ENCODE measurements around the gene ZBTB5. TPM values are rescaled to one million over a fixed set of nuclear protein-coding genes. Genes with fewer than 3 reads are reported as not detected.

Gene ZBTB5
- total and polyA plus RNA-seq, 2 donors (not counting 3 experiments of a cell fraction or from before 2014, with no cell fraction given) = 10.0 to 13.7 TPM

DNA sequence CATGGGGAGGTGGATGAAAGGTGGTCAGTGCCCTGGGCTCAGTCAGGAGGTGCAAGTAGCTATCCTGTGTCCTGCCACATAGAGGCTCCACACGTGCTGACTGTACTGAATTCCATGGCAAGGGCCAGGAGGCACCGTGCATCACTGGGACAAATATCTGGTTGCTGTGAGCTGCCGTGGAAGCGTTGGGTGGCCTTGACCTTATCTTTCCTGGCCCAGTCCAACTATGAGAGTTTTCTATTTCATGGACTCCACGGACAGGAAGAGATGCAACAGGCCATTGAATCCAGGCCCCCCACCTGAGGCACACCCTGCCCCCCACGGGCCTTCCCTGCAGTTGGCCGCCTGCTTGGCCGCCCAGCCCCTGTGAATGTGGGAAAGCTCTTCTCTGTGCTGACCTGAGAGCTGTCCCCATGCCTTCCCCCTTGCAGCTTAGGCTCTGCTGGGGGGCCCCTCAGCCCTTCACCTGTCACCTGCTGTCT, 41.0 kb downstream of the ZBTB5 start:
- DNase-seq (ENCODE audit: low read depth, low spot score) (no peak), FAIRE-seq (no peak)
- Histone ChIP-seq H3K79me2 (ENCODE audit: control insufficient read depth, insufficient read depth, low read length) (peaks cover 25% of the 10 kb centered on the region), H3K36me3 (ENCODE audit: control insufficient read depth in 2 of 2, extremely low read depth in 1 of 2, insufficient read depth in 2 of 2, low read length in 2 of 2) (peaks cover 3 to 20% of the 10 kb centered on the region in 2 experiments), H3K9me1 (replicated peaks; ENCODE audit: control insufficient read depth, extremely low read depth, insufficient read depth, low read length) (no peaks in the 10 kb centered on the region), H3K27me3 (ENCODE audit: control insufficient read depth in 2 of 2, insufficient read depth in 2 of 2, low read length in 2 of 2) (no peaks in the 10 kb centered on the region), H4K20me1 (replicated peaks; ENCODE audit: control insufficient read depth, extremely low read depth, insufficient read depth, low read length) (no peaks in the 10 kb centered on the region), H3K4me3 (replicated peaks in 1 of 3; ENCODE audit: insufficient read depth in 1 of 3, low read depth in 1 of 3, low read length in 3 of 3) (no peak overlapping the region), H3K9ac (replicated peaks; ENCODE audit: extremely low read depth, insufficient read depth, low read length) (no peak overlapping the region), H3K27ac (ENCODE audit: insufficient read depth, low read depth, low read length) (no peak overlapping the region), H2AFZ (ENCODE audit: low read depth, low read length) (no peak overlapping the region), H3K9me3 (replicated peaks; ENCODE audit: control insufficient read depth, insufficient read depth, low read length) (no peaks in the 10 kb centered on the region), H3K4me1 (ENCODE audit: control insufficient read depth, extremely low read depth, insufficient read depth, low read length) (peaks cover 15% of the 10 kb centered on the region), H3K4me2 (ENCODE audit: insufficient read depth, low read length) (no peak overlapping the region)
- CTCF ChIA-PET = interaction anchor here (1.0 kb wide), 1 partner anchor 551 kb away, joined by 3 read pairs; no protein-coding TSS in a partner anchor
- no TSS peak for BruUV-seq (replicated peaks)
- TF ChIP-seq POLR2AphosphoS5 (IDR thresholded peaks at IDR 0.05; ENCODE audit: insufficient read depth, low read depth, low read length) (no peak), FOS (IDR thresholded peaks at IDR 0.05; ENCODE audit: borderline replicate concordance, insufficient read depth, low read length) (no peak), GATA2 (IDR thresholded peaks at IDR 0.05; ENCODE audit: insufficient read depth, insufficient read length, low read depth, low read length) (no peak), POLR2A (IDR thresholded peaks at IDR 0.05; ENCODE audit: low read depth, low read length) (no peak), EZH2 (IDR thresholded peaks at IDR 0.05; ENCODE audit: borderline replicate concordance, low read depth, low read length, severe bottlenecking) (no peak), MAX (IDR thresholded peaks at IDR 0.05; ENCODE audit: insufficient read depth, insufficient read length) (no peak), JUN (IDR thresholded peaks at IDR 0.05; ENCODE audit: borderline replicate concordance, insufficient read depth, insufficient read length, low read depth) (no peak), MYC (IDR thresholded peaks at IDR 0.05; ENCODE audit: low read depth, low read length) (no peak)
- intact Hi-C loops (cut with micrococcal nuclease) = no loop called here
- dilution Hi-C loops (cut with MboI; ENCODE audit: extremely low pct_ligation_motif_present, low sequenced_read_pairs) = no loop called here
- POLR2A ChIA-PET = no interaction called here

- Histone ChIP-seq H3K27me3 (ENCODE audit: control insufficient read depth in 2 of 2, insufficient read depth in 2 of 2, low read length in 2 of 2) (no peaks in the 10 kb centered on the region), H3K27ac (ENCODE audit: insufficient read depth, low read depth, low read length) (no peak overlapping the region), H3K79me2 (ENCODE audit: control insufficient read depth, insufficient read depth, low read length) (peaks cover 25% of the 10 kb centered on the region), H3K4me2 (ENCODE audit: insufficient read depth, low read length) (peak overlapping the region; percentile 52), H2AFZ (ENCODE audit: low read depth, low read length) (no peak overlapping the region), H3K36me3 (ENCODE audit: control insufficient read depth in 2 of 2, extremely low read depth in 1 of 2, insufficient read depth in 2 of 2, low read length in 2 of 2) (peaks cover 0 to 13% of the 10 kb centered on the region in 2 experiments), H3K9me3 (replicated peaks; ENCODE audit: control insufficient read depth, insufficient read depth, low read length) (no peaks in the 10 kb centered on the region), H3K9ac (replicated peaks; ENCODE audit: extremely low read depth, insufficient read depth, low read length) (peak overlapping the region; percentile 88), H3K9me1 (replicated peaks; ENCODE audit: control insufficient read depth, extremely low read depth, insufficient read depth, low read length) (no peaks in the 10 kb centered on the region), H3K4me1 (ENCODE audit: control insufficient read depth, extremely low read depth, insufficient read depth, low read length) (peaks cover 15% of the 10 kb centered on the region), H3K4me3 (replicated peaks in 1 of 3; ENCODE audit: insufficient read depth in 1 of 3, low read depth in 1 of 3, low read length in 3 of 3) (peak overlapping the region in 2 of 3 experiments; percentile 68 to 72), H4K20me1 (replicated peaks; ENCODE audit: control insufficient read depth, extremely low read depth, insufficient read depth, low read length) (no peaks in the 10 kb centered on the region)
- TF ChIP-seq, protein P1, sequence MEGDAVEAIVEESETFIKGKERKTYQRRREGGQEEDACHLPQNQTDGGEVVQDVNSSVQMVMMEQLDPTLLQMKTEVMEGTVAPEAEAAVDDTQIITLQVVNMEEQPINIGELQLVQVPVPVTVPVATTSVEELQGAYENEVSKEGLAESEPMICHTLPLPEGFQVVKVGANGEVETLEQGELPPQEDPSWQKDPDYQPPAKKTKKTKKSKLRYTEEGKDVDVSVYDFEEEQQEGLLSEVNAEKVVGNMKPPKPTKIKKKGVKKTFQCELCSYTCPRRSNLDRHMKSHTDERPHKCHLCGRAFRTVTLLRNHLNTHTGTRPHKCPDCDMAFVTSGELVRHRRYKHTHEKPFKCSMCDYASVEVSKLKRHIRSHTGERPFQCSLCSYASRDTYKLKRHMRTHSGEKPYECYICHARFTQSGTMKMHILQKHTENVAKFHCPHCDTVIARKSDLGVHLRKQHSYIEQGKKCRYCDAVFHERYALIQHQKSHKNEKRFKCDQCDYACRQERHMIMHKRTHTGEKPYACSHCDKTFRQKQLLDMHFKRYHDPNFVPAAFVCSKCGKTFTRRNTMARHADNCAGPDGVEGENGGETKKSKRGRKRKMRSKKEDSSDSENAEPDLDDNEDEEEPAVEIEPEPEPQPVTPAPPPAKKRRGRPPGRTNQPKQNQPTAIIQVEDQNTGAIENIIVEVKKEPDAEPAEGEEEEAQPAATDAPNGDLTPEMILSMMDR (IDR thresholded peaks at IDR 0.05; ENCODE audit: extremely low read depth in 1 of 2, insufficient read depth in 1 of 2, low read depth in 1 of 2, low read length in 2 of 2) = no peak
- TF ChIP-seq FOS (IDR thresholded peaks at IDR 0.05; ENCODE audit: borderline replicate concordance, insufficient read depth, low read length) (no peak), MYC (IDR thresholded peaks at IDR 0.05; ENCODE audit: low read depth, low read length) (no peak), GATA2 (IDR thresholded peaks at IDR 0.05; ENCODE audit: insufficient read depth, insufficient read length, low read depth, low read length) (no peak), POLR2A (IDR thresholded peaks at IDR 0.05; ENCODE audit: low read depth, low read length) (no peak), JUN (IDR thresholded peaks at IDR 0.05; ENCODE audit: borderline replicate concordance, insufficient read depth, insufficient read length, low read depth) (no peak), POLR2AphosphoS5 (IDR thresholded peaks at IDR 0.05; ENCODE audit: insufficient read depth, low read depth, low read length) (no peak), EZH2 (IDR thresholded peaks at IDR 0.05; ENCODE audit: borderline replicate concordance, low read depth, low read length, severe bottlenecking) (no peak), MAX (IDR thresholded peaks at IDR 0.05; ENCODE audit: insufficient read depth, insufficient read length) (no peak)
- DNase-seq (ENCODE audit: low read depth, low spot score) (no peak), FAIRE-seq (no peak)
- ChIA-PET CTCF (interaction anchor here (1.0 to 1.9 kb wide), 2 partner anchors 428 to 551 kb away, joined by 3 to 10 read pairs; no protein-coding TSS in a partner anchor), POLR2A (no interaction called here)
- no TSS peak for BruUV-seq (replicated peaks)
- intact Hi-C loops (cut with micrococcal nuclease) (no loop called here), dilution Hi-C loops (cut with MboI; ENCODE audit: extremely low pct_ligation_motif_present, low sequenced_read_pairs) (no loop called here)
These were observed 41.7 kb downstream of the ZBTB5 start for GRCh38 chr9:37423508-37423907.

All from endothelial cell of umbilical vein (primary cell).